Loucy (cell line): Measurements from ENCODE around the gene MPHOSPH8.

Experiments used
- H2AFZ ChIP-seq: fragments of 200-600 bp; sonication (generic); 2 replicates; pipeline ENCODE4 v1.6.0; 2016; ENCODE audit warnings: antibody characterized with exemption, mild to moderate bottlenecking, low read length, moderate library complexity
- H3F3A ChIP-seq: fragments of 200-600 bp; 2 replicates; pipeline ENCODE4 v1.6.0; 2016; ENCODE audit warnings: antibody characterized with exemption, low read depth, mild to moderate bottlenecking
- H3K27me3 ChIP-seq: fragments of 200-600 bp; sonication (generic); 2 replicates; pipeline ENCODE4 v1.6.1; 2014; ENCODE audit warnings: low read length, mild to moderate bottlenecking; ENCODE audit not compliant: insufficient read depth, poor library complexity, severe bottlenecking
- H3K36me3 ChIP-seq: fragments of 200-600 bp; sonication (generic); 2 replicates; pipeline ENCODE4 v1.6.1; 2016; ENCODE audit warnings: low read length; ENCODE audit not compliant: insufficient read depth
- H3K4me1 ChIP-seq: fragments of 200-600 bp; sonication (generic); 2 replicates; pipeline ENCODE4 v1.5.1; 2014; ENCODE audit warnings: low read length, mild to moderate bottlenecking; ENCODE audit not compliant: insufficient read depth, poor library complexity, severe bottlenecking
- H3K4me2 ChIP-seq: fragments of 200-600 bp; sonication (generic); 2 replicates; pipeline ENCODE4 v1.6.0; 2014; ENCODE audit warnings: antibody characterized with exemption, low read length, low read depth, mild to moderate bottlenecking; ENCODE audit not compliant: poor library complexity, severe bottlenecking
- H3K4me3 ChIP-seq: fragments of 200-600 bp; sonication (generic); 2 replicates; pipeline ENCODE4 v1.5.1; 2014; ENCODE audit warnings: low read length, mild to moderate bottlenecking, mixed read lengths; ENCODE audit not compliant: poor library complexity, severe bottlenecking
- H3K79me2 ChIP-seq: fragments of 200-600 bp; sonication (generic); 2 replicates; pipeline ENCODE4 v1.6.1; 2014; ENCODE audit warnings: low read length; ENCODE audit not compliant: insufficient read depth
- H3K9ac ChIP-seq: fragments of 200-600 bp; sonication (generic); 2 replicates; pipeline ENCODE4 v1.6.0; 2014; ENCODE audit warnings: mild to moderate bottlenecking, low read depth, low read length, moderate library complexity; ENCODE audit not compliant: poor library complexity, severe bottlenecking
- H3K9me2 ChIP-seq: fragments of 200-600 bp; sonication (generic); replicated peaks from 2 replicates; pipeline ENCODE4 v1.6.1; 2016; ENCODE audit warnings: low read depth, low read length, mixed read lengths
- H3K9me3 ChIP-seq: fragments of 200-600 bp; sonication (generic); 2 replicates; pipeline ENCODE4 v1.6.1; 2014; ENCODE audit warnings: mild to moderate bottlenecking, antibody characterized with exemption, low read length, low read depth; ENCODE audit not compliant: insufficient read depth
- H4K20me1 ChIP-seq: fragments of 200-600 bp; sonication (generic); 2 replicates; pipeline ENCODE4 v1.6.0; 2014; ENCODE audit warnings: antibody characterized with exemption, low read length, mild to moderate bottlenecking; ENCODE audit not compliant: insufficient read depth, poor library complexity, severe bottlenecking
- CTCF ChIP-seq: fragments of 200-600 bp; sonication (generic); conservative IDR thresholded peaks from 2 replicates; pipeline ENCODE4 v1.5.1; 2014; ENCODE audit warnings: mild to moderate bottlenecking, antibody characterized with exemption, low read length
- EZH2phosphoT487 ChIP-seq: fragments of 200-600 bp; IDR thresholded peaks from 2 replicates; pipeline ENCODE4 v1.6.1; 2018; ENCODE audit warnings: antibody characterized with exemption, mild to moderate bottlenecking, moderate library complexity, borderline replicate concordance

The MPHOSPH8 gene

GRCh38 chr13:19587635-19588300, 45.7 kb upstream of the MPHOSPH8 start:
- Histone ChIP-seq H3K4me1 (no peaks in the 10 kb centered on the region), H3K9ac (no peak overlapping the region)

GRCh38 chr13:19589312-19589711, 44.1 kb upstream of the MPHOSPH8 start:
- Histone ChIP-seq H3K36me3 (no peaks in the 10 kb centered on the region), H3K27me3 (no peaks in the 10 kb centered on the region), H3K9me2 (no peaks in the 10 kb centered on the region), H2AFZ (no peak overlapping the region), H3K4me3 (no peak overlapping the region), H3K9ac (no peak overlapping the region), H3F3A (no peaks in the 10 kb centered on the region), H3K79me2 (no peaks in the 10 kb centered on the region), H4K20me1 (no peaks in the 10 kb centered on the region), H3K4me2 (no peak overlapping the region), H3K9me3 (no peaks in the 10 kb centered on the region), H3K4me1 (no peaks in the 10 kb centered on the region)
- TF ChIP-seq CTCF (no peak), EZH2phosphoT487 (no peak)

More at GRCh38 chr13:19587635-19588300, 45.7 kb upstream of the MPHOSPH8 start:
- Histone ChIP-seq H3K36me3 (no peaks in the 10 kb centered on the region), H3F3A (no peaks in the 10 kb centered on the region), H3K79me2 (no peaks in the 10 kb centered on the region), H3K27me3 (no peaks in the 10 kb centered on the region), H3K9me2 (no peaks in the 10 kb centered on the region), H2AFZ (peak overlapping the region; percentile 37), H3K4me2 (no peak overlapping the region), H3K4me3 (no peak overlapping the region), H3K9me3 (no peaks in the 10 kb centered on the region), H4K20me1 (no peaks in the 10 kb centered on the region)
- peak; percentile 85 for TF ChIP-seq CTCF
- no peak for TF ChIP-seq EZH2phosphoT487

- Histone ChIP-seq H3K4me3 (no peak overlapping the region), H4K20me1 (no peaks in the 10 kb centered on the region), H3K79me2 (no peaks in the 10 kb centered on the region), H3K27me3 (no peaks in the 10 kb centered on the region), H3K9ac (no peak overlapping the region), H3K4me2 (no peak overlapping the region), H2AFZ (no peak overlapping the region), H3K36me3 (no peaks in the 10 kb centered on the region), H3K9me2 (no peaks in the 10 kb centered on the region), H3F3A (no peaks in the 10 kb centered on the region), H3K4me1 (no peaks in the 10 kb centered on the region), H3K9me3 (no peaks in the 10 kb centered on the region)
- TF ChIP-seq CTCF = no peak
- no peak for TF ChIP-seq EZH2phosphoT487
These were observed 43.0 kb upstream of the MPHOSPH8 start for GRCh38 chr13:19590423-19590822.
